Head of caudate nucleus (tissue), 42 donors: ENCODE measurements around the gene ATP13A5.

ENCODE experiments used
- DNase-seq, 42 donors: peaks; one replicate each; pipeline versions ENCODE4 v3.0.0 to v3.0.0-alpha.2; 2020 to 2021; ENCODE audit warnings: mixed read lengths in 7 of 42
- intact Hi-C: fragments of 100-400 bp; cut with DNase I; formaldehyde crosslinking; loops from one replicate; pipeline ENCODE4 v1.15.0; 2022

Gene ATP13A5

GRCh38 chr3:193271101-193271840 lies 107.3 kb downstream of the ATP13A5 start:
- intact Hi-C loops = no loop called here
- no peak for DNase-seq

- no peak for DNase-seq
- intact Hi-C loops = no loop called here
Measured at GRCh38 chr3:193270451-193270850, 108.1 kb downstream of the ATP13A5 start.

GRCh38 chr3:193269343-193270028 lies 109.1 kb downstream of the ATP13A5 start:
- no peak for DNase-seq
- intact Hi-C loops = no loop called here

- intact Hi-C loops = no loop called here
- no peak for DNase-seq
Measured at GRCh38 chr3:193262707-193263106, 115.8 kb downstream of the ATP13A5 start.

- intact Hi-C loops = no loop called here
- DNase-seq = no peak
Measured at GRCh38 chr3:193261970-193262369, 116.6 kb downstream of the ATP13A5 start.

GRCh38 chr3:193253986-193254660 lies 124.4 kb downstream of the ATP13A5 start:
- intact Hi-C loops = no loop called here

GRCh38 chr3:193250492-193250891 lies 128.1 kb downstream of the ATP13A5 start:
- intact Hi-C loops = no loop called here
- DNase-seq = no peak

More at GRCh38 chr3:193253986-193254660, 124.4 kb downstream of the ATP13A5 start:
- no peak for DNase-seq

GRCh38 chr3:193248848-193249468 lies 129.6 kb downstream of the ATP13A5 start:
- no peak for DNase-seq
- intact Hi-C loops = no loop called here

GRCh38 chr3:193243571-193243970 lies 135.0 kb downstream of the ATP13A5 start:
- intact Hi-C loops = no loop called here
- DNase-seq = no peak

- intact Hi-C loops = no loop called here
- peak in 3 of 42 donors; percentile 9 to 45 (median 15) for DNase-seq
Measured at GRCh38 chr3:193241716-193242115, 136.8 kb downstream of the ATP13A5 start.

GRCh38 chr3:193240850-193241706 lies 137.5 kb downstream of the ATP13A5 start, which contains the start of gene PLAAT1:
Gene PLAAT1 (plus strand): TSS chr3:193241222. CDS start chr3:193255651, 14,429 bp downstream.
- DNase-seq = peak in 41 of 42 donors; percentile 5 to 82 (median 62)
- intact Hi-C loops = no loop called here

- intact Hi-C loops = no loop called here
- peak in 2 of 42 donors; percentile 9 to 20 for DNase-seq
Measured at GRCh38 chr3:193240436-193240849, 138.1 kb downstream of the ATP13A5 start.

GRCh38 chr3:193237030-193237429 lies 141.5 kb downstream of the ATP13A5 start:
- intact Hi-C loops = no loop called here
- no peak for DNase-seq

- DNase-seq = no peak
- intact Hi-C loops = no loop called here
Measured at GRCh38 chr3:193236599-193236998, 142.0 kb downstream of the ATP13A5 start.

- intact Hi-C loops = no loop called here
- DNase-seq = no peak
Measured at GRCh38 chr3:193231201-193231600, 147.4 kb downstream of the ATP13A5 start.

GRCh38 chr3:193230610-193231009 lies 147.9 kb downstream of the ATP13A5 start:
- intact Hi-C loops = no loop called here
- DNase-seq = no peak

GRCh38 chr3:193229851-193230420 lies 148.6 kb downstream of the ATP13A5 start:
- intact Hi-C loops = no loop called here
- DNase-seq = no peak

GRCh38 chr3:193228206-193228605 lies 150.3 kb downstream of the ATP13A5 start:
- intact Hi-C loops = no loop called here
- DNase-seq = no peak
